ENCODE measurements around the gene TEAD4. TPM values are rescaled to one million over a fixed set of nuclear protein-coding genes. Genes with fewer than 3 reads are reported as not detected.
A peak's percentile ranks its signal among the peaks of the same experiment; 100 is the strongest.

The TEAD4 gene
- total RNA-seq, 1 donor, result 15.2 TPM

- H3K9me3 ChIP-seq (ENCODE audit: low read depth, low read length), result no peaks in the 10 kb centered on the region
- no peaks in the 10 kb centered on the region for H3K27me3 ChIP-seq (ENCODE audit: insufficient read depth, low read length)
- no peaks in the 10 kb centered on the region for H3K36me3 ChIP-seq (ENCODE audit: insufficient read depth, low read length)
- H4K20me1 ChIP-seq (ENCODE audit: insufficient read depth, low read length), result peaks cover 29% of the 10 kb centered on the region
- H3K4me3 ChIP-seq (ENCODE audit: insufficient read depth, low read length), result peak overlapping the region; percentile 75
- no peak for TF ChIP-seq CTCF (IDR thresholded peaks at IDR 0.05; ENCODE audit: extremely low read depth, low read depth, low read length)
- H3K4me2 ChIP-seq (ENCODE audit: insufficient read depth, low read length), result peak overlapping the region; percentile 91
- peaks cover 34% of the 10 kb centered on the region for H3K79me2 ChIP-seq (ENCODE audit: insufficient read depth, low read length)
- peak overlapping the region; percentile 48 for H3K27ac ChIP-seq (ENCODE audit: low read depth, low read length)
- peak overlapping the region; percentile 62 for H2AFZ ChIP-seq (ENCODE audit: low read length)
- DNase-seq (ENCODE audit: insufficient read length, low spot score, missing footprints), result peak; percentile 97
- H3K4me1 ChIP-seq (ENCODE audit: insufficient read depth, low read length), result peaks cover 39% of the 10 kb centered on the region
Measured at GRCh38 chr12:2959505-2960389, 550 bp downstream of the TEAD4 start.

GRCh38 chr12:2960390-2960956 is 1.3 kb downstream of the TEAD4 start:
- TF ChIP-seq CTCF (IDR thresholded peaks at IDR 0.05; ENCODE audit: extremely low read depth, low read depth, low read length), result no peak
- Histone ChIP-seq H3K4me2 (ENCODE audit: insufficient read depth, low read length) (peak overlapping the region; percentile 91), H2AFZ (ENCODE audit: low read length) (peak overlapping the region; percentile 62), H4K20me1 (ENCODE audit: insufficient read depth, low read length) (peaks cover 34% of the 10 kb centered on the region), H3K27ac (ENCODE audit: low read depth, low read length) (peak overlapping the region; percentile 48), H3K9me3 (ENCODE audit: low read depth, low read length) (no peaks in the 10 kb centered on the region), H3K79me2 (ENCODE audit: insufficient read depth, low read length) (peaks cover 41% of the 10 kb centered on the region), H3K27me3 (ENCODE audit: insufficient read depth, low read length) (no peaks in the 10 kb centered on the region), H3K4me1 (ENCODE audit: insufficient read depth, low read length) (peaks cover 39% of the 10 kb centered on the region), H3K4me3 (ENCODE audit: insufficient read depth, low read length) (peak overlapping the region; percentile 75), H3K36me3 (ENCODE audit: insufficient read depth, low read length) (no peaks in the 10 kb centered on the region)
- DNase-seq (ENCODE audit: insufficient read length, low spot score, missing footprints), result peak; percentile 94

- Histone ChIP-seq H3K4me2 (ENCODE audit: insufficient read depth, low read length) (peak overlapping the region; percentile 91), H3K4me1 (ENCODE audit: insufficient read depth, low read length) (peaks cover 39% of the 10 kb centered on the region), H3K4me3 (ENCODE audit: insufficient read depth, low read length) (peak overlapping the region; percentile 75), H2AFZ (ENCODE audit: low read length) (no peak overlapping the region), H3K27ac (ENCODE audit: low read depth, low read length) (peak overlapping the region; percentile 48), H3K27me3 (ENCODE audit: insufficient read depth, low read length) (no peaks in the 10 kb centered on the region), H3K36me3 (ENCODE audit: insufficient read depth, low read length) (no peaks in the 10 kb centered on the region), H3K79me2 (ENCODE audit: insufficient read depth, low read length) (peaks cover 45% of the 10 kb centered on the region), H3K9me3 (ENCODE audit: low read depth, low read length) (no peaks in the 10 kb centered on the region), H4K20me1 (ENCODE audit: insufficient read depth, low read length) (peaks cover 39% of the 10 kb centered on the region)
- DNase-seq (ENCODE audit: insufficient read length, low spot score, missing footprints), result peak; percentile 75
- TF ChIP-seq CTCF (IDR thresholded peaks at IDR 0.05; ENCODE audit: extremely low read depth, low read depth, low read length), result no peak
Measured at GRCh38 chr12:2960996-2961616, 1.9 kb downstream of the TEAD4 start.

- peak overlapping the region; percentile 91 for H3K4me2 ChIP-seq (ENCODE audit: insufficient read depth, low read length)
- H2AFZ ChIP-seq (ENCODE audit: low read length), result no peak overlapping the region
- no peaks in the 10 kb centered on the region for H3K27me3 ChIP-seq (ENCODE audit: insufficient read depth, low read length)
- H3K27ac ChIP-seq (ENCODE audit: low read depth, low read length), result peak overlapping the region; percentile 48
- H3K9me3 ChIP-seq (ENCODE audit: low read depth, low read length), result no peaks in the 10 kb centered on the region
- H3K36me3 ChIP-seq (ENCODE audit: insufficient read depth, low read length), result no peaks in the 10 kb centered on the region
- H3K4me3 ChIP-seq (ENCODE audit: insufficient read depth, low read length), result peak overlapping the region; percentile 75
- DNase-seq (ENCODE audit: insufficient read length, low spot score, missing footprints), result peak; percentile 49
- no peak for TF ChIP-seq CTCF (IDR thresholded peaks at IDR 0.05; ENCODE audit: extremely low read depth, low read depth, low read length)
- H4K20me1 ChIP-seq (ENCODE audit: insufficient read depth, low read length), result peaks cover 40% of the 10 kb centered on the region
- H3K79me2 ChIP-seq (ENCODE audit: insufficient read depth, low read length), result peaks cover 50% of the 10 kb centered on the region
- H3K4me1 ChIP-seq (ENCODE audit: insufficient read depth, low read length), result peaks cover 39% of the 10 kb centered on the region
Measured at GRCh38 chr12:2961705-2962104, 2.5 kb downstream of the TEAD4 start.

All from osteoblast (primary cell).